Upper lobe of left lung (tissue), 6 donors: ENCODE results near the gene SLC25A26. TPM values are rescaled to one million over a fixed set of nuclear protein-coding genes. Genes with fewer than 3 reads are reported as not detected.

Experiments
- ATAC-seq, 2 donors: fragments of 200-7000 bp; cut with Tn5 transposase; one replicate each; pipeline ENCODE4 v1.9.1; 2022; ENCODE audit warnings: mild to moderate bottlenecking in 2 of 2, moderate library complexity in 2 of 2; ENCODE audit not compliant: low FRiP score in 2 of 2
- DNase-seq, 2 donors: peaks; one replicate each; pipeline ENCODE4 v3.0.0-alpha.2; 2019 to 2020
- H3K27ac ChIP-seq, 4 donors: fragments of 200-600 bp; sonication (generic); one replicate each; pipeline ENCODE4 v1.5.1; 2016 to 2019
- H3K27me3 ChIP-seq, 4 donors: fragments of 200-600 bp; sonication (generic); one replicate each; pipeline ENCODE4 v1.5.1; 2017 to 2019
- H3K36me3 ChIP-seq, 4 donors: fragments of 200-600 bp; sonication (generic); one replicate each; pipeline ENCODE4 v1.5.1; 2016 to 2019
- H3K4me1 ChIP-seq, 4 donors: fragments of 200-600 bp; sonication (generic); one replicate each; pipeline ENCODE4 v1.5.1; 2018 to 2019
- H3K4me3 ChIP-seq, 4 donors: fragments of 200-600 bp; sonication (generic); one replicate each; pipeline ENCODE4 v1.5.1; 2017 to 2019; ENCODE audit warnings: mild to moderate bottlenecking in 2 of 4, moderate library complexity in 1 of 4
- H3K9me3 ChIP-seq, 4 donors: fragments of 200-600 bp; sonication (generic); one replicate each; pipeline ENCODE4 v1.5.1; 2018 to 2019
- CTCF ChIP-seq, 6 experiments: fragments of 450-650 bp in 4 of 6; fragments of 200-600 bp in 2 of 6; sonication (generic) in 2 of 6; IDR thresholded peaks; one replicate each; pipeline ENCODE4 v1.5.1; 2016 to 2019; ENCODE audit warnings: antibody characterized with exemption in 6 of 6
- EP300 ChIP-seq, 4 donors: sonication (generic); formaldehyde crosslinking; IDR thresholded peaks; one replicate each; pipeline ENCODE4 v1.5.1; 2017; ENCODE audit warnings: antibody characterized with exemption in 4 of 4, control low read depth in 2 of 4
- POLR2A ChIP-seq, 4 donors: fragments of 450-650 bp; IDR thresholded peaks; one replicate each; pipeline ENCODE4 v1.5.1; 2016 to 2017; ENCODE audit warnings: antibody characterized with exemption in 4 of 4, mild to moderate bottlenecking in 2 of 4
- POLR2AphosphoS5 ChIP-seq, 2 donors: sonication (generic); formaldehyde crosslinking; IDR thresholded peaks; one replicate each; pipeline ENCODE4 v1.5.1; 2017; ENCODE audit warnings: antibody characterized with exemption in 2 of 2
- WGBS, 2 donors: methylation state at CpG; one replicate each; pipeline ENCODE4 v1.1.5; 2017 to 2018; 5-methylcytosine and 5-hydroxymethylcytosine counted together
- total RNA-seq, 6 donors: library from RNA; depleted of rRNA in 4 of 6; stranded (reverse); fragments of >200 nt in 4 of 6; gene quantifications; one replicate each; pipeline versions ENCODE4 v1.1.0 to v1.2.1, GENCODE V29; 2016 to 2021
- donor health status: DM: no; HTN: no; CAD: no; lungs with moderate emphysema.
- donor health status: DM: no; HTN: yes; CAD: no; lungs with severe emphysema.

SLC25A26 gene
- total RNA-seq, 6 donors from 2014 or later: 8.4 to 18.8 (median 17.0) TPM

GRCh38 chr3:66399529-66400232 lies 178.9 kb downstream of the SLC25A26 start:
- no peak for DNase-seq
- no peak for ATAC-seq
- H3K4me1 ChIP-seq: peaks cover 0 to 13% (median 3%) of the 10 kb centered on the region in 4 donors
- TF ChIP-seq POLR2A (IDR thresholded peaks at IDR 0.05): no peak
- no peak for TF ChIP-seq CTCF (IDR thresholded peaks at IDR 0.05)
- no peak for TF ChIP-seq EP300 (IDR thresholded peaks at IDR 0.05)
- TF ChIP-seq POLR2AphosphoS5 (IDR thresholded peaks at IDR 0.05): no peak
- H3K27me3 ChIP-seq: no peaks in the 10 kb centered on the region
- no peaks in the 10 kb centered on the region for H3K9me3 ChIP-seq
- no peak overlapping the region for H3K27ac ChIP-seq
- no peak overlapping the region for H3K4me3 ChIP-seq
- peaks cover 9 to 76% (median 29%) of the 10 kb centered on the region in 4 donors for H3K36me3 ChIP-seq
- 93 to 94% methylated on average over 9 to 10 of the region's 10 CpGs for WGBS, 2 donors

GRCh38 chr3:66400411-66401156 lies 179.8 kb downstream of the SLC25A26 start:
- Histone ChIP-seq H3K9me3 (no peaks in the 10 kb centered on the region), H3K4me1 (peaks cover 0 to 13% (median 3%) of the 10 kb centered on the region in 4 donors), H3K27ac (no peak overlapping the region), H3K27me3 (no peaks in the 10 kb centered on the region), H3K4me3 (no peak overlapping the region), H3K36me3 (peaks cover 12 to 76% (median 33%) of the 10 kb centered on the region in 4 donors)
- 88 to 90% methylated on average over 7 to 15 of the region's 15 CpGs for WGBS, 2 donors
- no peak for TF ChIP-seq CTCF (IDR thresholded peaks at IDR 0.05)
- TF ChIP-seq EP300 (IDR thresholded peaks at IDR 0.05): no peak
- no peak for TF ChIP-seq POLR2AphosphoS5 (IDR thresholded peaks at IDR 0.05)
- no peak for TF ChIP-seq POLR2A (IDR thresholded peaks at IDR 0.05)
- DNase-seq (no peak), ATAC-seq (no peak)

- 81 to 91% methylated on average over 9 to 10 of the region's 10 CpGs for WGBS, 2 donors
- Histone ChIP-seq H3K27me3 (no peaks in the 10 kb centered on the region), H3K9me3 (no peaks in the 10 kb centered on the region), H3K4me1 (peaks cover 0 to 13% (median 3%) of the 10 kb centered on the region in 4 donors), H3K36me3 (peaks cover 14 to 76% (median 30%) of the 10 kb centered on the region in 4 donors), H3K27ac (no peak overlapping the region), H3K4me3 (no peak overlapping the region)
- DNase-seq: no peak
- ATAC-seq: no peak
- TF ChIP-seq EP300 (IDR thresholded peaks at IDR 0.05) (no peak), POLR2AphosphoS5 (IDR thresholded peaks at IDR 0.05) (no peak), POLR2A (IDR thresholded peaks at IDR 0.05) (no peak), CTCF (IDR thresholded peaks at IDR 0.05) (no peak)
Observed at GRCh38 chr3:66401157-66401550, 180.4 kb downstream of the SLC25A26 start.

- no peak overlapping the region for H3K4me3 ChIP-seq
- TF ChIP-seq POLR2A (IDR thresholded peaks at IDR 0.05) (no peak), POLR2AphosphoS5 (IDR thresholded peaks at IDR 0.05) (no peak), EP300 (IDR thresholded peaks at IDR 0.05) (no peak), CTCF (IDR thresholded peaks at IDR 0.05) (no peak)
- peaks cover 12 to 76% (median 30%) of the 10 kb centered on the region in 4 donors for H3K36me3 ChIP-seq
- no peak overlapping the region for H3K27ac ChIP-seq
- no peak for ATAC-seq
- peaks cover 0 to 13% (median 3%) of the 10 kb centered on the region in 4 donors for H3K4me1 ChIP-seq
- no peak for DNase-seq
- 88 to 89% methylated on average over 13 to 20 of the region's 20 CpGs for WGBS, 2 donors
- H3K27me3 ChIP-seq: no peaks in the 10 kb centered on the region
- H3K9me3 ChIP-seq: no peaks in the 10 kb centered on the region
Observed at GRCh38 chr3:66401675-66402491, 181.1 kb downstream of the SLC25A26 start.
